Measurements from ENCODE around the gene GBP7. TPM values are rescaled to one million over a fixed set of nuclear protein-coding genes. Genes with fewer than 3 reads are reported as not detected.
"Not testable (repeated sequence)": the region's sequence is repeated elsewhere in the genome, so short reads cannot be mapped to it uniquely, and the experiment has no call there.

GBP7 gene
- total RNA-seq, 4 donors from 2014 or later, result not detected

DNA sequence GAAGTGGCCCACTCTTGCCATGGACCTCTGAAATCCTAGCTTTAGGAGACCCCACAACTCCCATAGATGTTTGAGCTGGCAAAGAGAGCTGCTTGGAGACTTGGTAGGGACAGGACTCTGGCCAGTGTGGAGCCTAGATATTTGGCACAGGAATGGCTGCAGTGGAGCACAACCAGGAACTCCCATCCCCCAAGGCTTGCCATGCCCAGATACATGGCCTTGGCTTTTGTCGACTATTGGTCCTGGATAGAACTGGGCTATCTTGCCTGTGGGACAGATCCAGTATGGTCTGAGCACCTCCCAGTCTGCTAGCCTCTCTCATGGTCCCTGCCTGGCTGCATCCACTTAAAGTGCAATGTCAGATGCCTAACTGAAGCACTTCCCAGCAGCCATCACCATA lies 42.1 kb downstream of the GBP7 start:
- 100% methylated on average over 1 of the region's 1 CpG; no CpG with 5 or more reads in 1 of the 2 donors for WGBS, 2 donors
- H3K4me3 ChIP-seq (ENCODE audit: low read depth, poor library complexity, severe bottlenecking), result no peak overlapping the region
- TF ChIP-seq CTCF (IDR thresholded peaks at IDR 0.05) (no peak), POLR2A (IDR thresholded peaks at IDR 0.05) (no peak)
- intact Hi-C loops (cut with DNase I; ENCODE audit: low total_unique reads), result no loop called here
- DNase-seq (ENCODE audit: low spot score in 2 of 2), result no peak

- no peak for DNase-seq (ENCODE audit: low spot score in 2 of 2)
- WGBS, 2 donors, result 30 to 31% methylated on average over 1 of the region's 1 CpG
- no peak overlapping the region for H3K4me3 ChIP-seq (ENCODE audit: low read depth, poor library complexity, severe bottlenecking)
- TF ChIP-seq CTCF (IDR thresholded peaks at IDR 0.05) (no peak), POLR2A (IDR thresholded peaks at IDR 0.05) (no peak)
- intact Hi-C loops (cut with DNase I; ENCODE audit: low total_unique reads), result no loop called here
These were observed 45.1 kb downstream of the GBP7 start for GRCh38 chr1:89130716-89131115.

DNA sequence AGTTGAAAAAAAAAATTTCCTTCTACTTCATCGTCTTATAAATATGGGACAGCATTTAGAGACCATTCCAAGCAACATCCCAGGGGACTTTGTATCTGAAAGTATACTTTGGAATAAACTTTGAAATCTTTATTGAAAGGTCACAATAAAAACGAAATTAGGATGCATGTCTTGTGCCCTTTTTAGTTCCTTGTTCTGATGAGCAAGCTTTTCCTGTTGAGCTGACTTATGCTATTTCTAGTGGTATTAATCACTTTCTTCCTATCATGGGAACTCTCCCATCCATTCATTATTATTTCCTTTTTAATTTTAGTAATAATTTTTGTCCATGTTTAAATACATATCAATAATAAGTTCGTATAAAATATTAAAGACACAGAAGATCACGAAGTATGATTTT lies 45.9 kb downstream of the GBP7 start:
- 57 to 62% methylated on average over 4 of the region's 4 CpGs for WGBS, 2 donors
- H3K4me3 ChIP-seq (ENCODE audit: low read depth, poor library complexity, severe bottlenecking), result no peak overlapping the region
- no peak for TF ChIP-seq POLR2A (IDR thresholded peaks at IDR 0.05)
- no peak for TF ChIP-seq CTCF (IDR thresholded peaks at IDR 0.05)
- intact Hi-C loops (cut with DNase I; ENCODE audit: low total_unique reads), result no loop called here
- no peak for DNase-seq (ENCODE audit: low spot score in 2 of 2)

DNA sequence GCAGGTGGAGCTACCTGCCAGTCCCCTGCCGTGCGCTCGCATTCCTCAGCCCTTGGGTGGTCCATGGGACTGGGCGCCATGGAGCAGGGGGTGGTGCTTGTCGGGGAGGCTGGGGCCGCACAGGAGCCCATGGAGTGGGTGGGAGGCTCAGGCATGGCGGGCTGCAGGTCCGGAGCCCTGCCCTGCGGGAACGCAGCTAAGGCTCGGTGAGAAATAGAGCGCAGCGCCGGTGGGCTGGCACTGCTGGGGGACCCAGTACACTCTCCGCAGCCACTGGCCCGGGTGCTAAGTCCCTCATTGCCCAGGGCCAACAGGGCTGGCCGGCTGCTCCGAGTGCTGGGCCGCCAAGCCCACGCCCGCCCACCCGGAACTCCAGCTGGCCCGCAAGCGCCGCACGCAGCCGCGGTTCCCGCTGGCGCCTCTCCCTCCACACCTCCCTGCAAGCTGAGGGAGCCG lies 47.8 kb downstream of the GBP7 start:
- 91 to 93% methylated on average over 14 to 30 of the region's 31 CpGs for WGBS, 2 donors
- intact Hi-C loops (cut with DNase I; ENCODE audit: low total_unique reads); DNase-seq (ENCODE audit: low spot score in 2 of 2); H3K4me3 ChIP-seq (ENCODE audit: low read depth, poor library complexity, severe bottlenecking): not testable (repeated sequence)

- WGBS, 2 donors, result 76 to 79% methylated on average over 23 of the region's 23 CpGs
- intact Hi-C loops (cut with DNase I; ENCODE audit: low total_unique reads); H3K4me3 ChIP-seq (ENCODE audit: low read depth, poor library complexity, severe bottlenecking): not testable (repeated sequence)
These were observed 48.9 kb downstream of the GBP7 start for GRCh38 chr1:89126602-89127565.

DNA sequence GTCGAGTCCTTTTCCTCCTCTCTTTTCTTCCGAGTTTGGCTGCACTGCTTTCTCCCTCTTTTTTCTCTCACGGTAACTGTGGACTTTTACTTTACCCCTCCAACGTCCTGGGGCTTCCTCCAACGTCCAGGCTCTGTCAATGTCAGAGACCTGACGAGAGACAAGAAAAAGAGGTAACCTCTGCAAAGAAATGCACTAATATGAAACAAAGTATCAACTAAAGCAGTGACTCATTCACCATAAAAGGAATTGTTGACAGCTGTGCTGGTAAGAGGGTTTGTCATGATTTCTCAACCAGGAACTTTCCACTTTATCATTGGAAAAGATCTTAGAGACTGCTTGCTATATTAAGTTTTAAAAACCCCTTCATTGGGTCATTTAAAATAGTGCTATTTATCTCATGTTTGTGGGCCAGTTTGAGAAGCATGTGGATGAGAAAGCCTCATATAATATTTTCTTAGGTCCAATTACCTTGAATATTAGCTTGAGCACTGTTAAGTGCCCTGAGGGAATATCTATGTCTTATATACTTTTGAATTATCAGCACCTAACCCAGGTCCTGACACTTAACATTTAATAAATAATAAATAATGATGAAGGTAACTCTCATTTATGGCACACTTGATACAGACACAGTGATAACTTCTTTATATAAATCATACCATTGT lies 49.8 kb downstream of the GBP7 start, which contains the start of gene GBP2:
TSS of gene GBP2 (minus strand) at position 202 of the 668 bp plus-strand sequence. CDS start 4,148 bp downstream, outside the sequence.
- intact Hi-C loops (cut with DNase I; ENCODE audit: low total_unique reads), result no loop called here
- 0 to 3% methylated on average over 6 of the region's 6 CpGs for WGBS, 2 donors
- no peak for DNase-seq (ENCODE audit: low spot score in 2 of 2)

More at GRCh38 chr1:89126602-89127565, 48.9 kb downstream of the GBP7 start:
- DNase-seq (ENCODE audit: low spot score in 2 of 2), result peak in 1 of 2 donors; percentile 86

More for the DNA sequence above, 49.8 kb downstream of the GBP7 start, which contains the start of gene GBP2:
- H3K4me3 ChIP-seq (ENCODE audit: low read depth, poor library complexity, severe bottlenecking), result peak within 1 kb of the TSS; percentile 9
- TF ChIP-seq CTCF (IDR thresholded peaks at IDR 0.05) (no peak), POLR2A (IDR thresholded peaks at IDR 0.05) (no peak)

Data from lower leg skin (tissue), 4 donors.